ENCODE measurements around the gene RAI1.

The RAI1 gene

GRCh38 chr17:17811381-17812210 lies 130.3 kb downstream of the RAI1 start:
- no peaks in the 10 kb centered on the region for H3K9me3 ChIP-seq (ENCODE audit: control insufficient read depth, insufficient read depth, low read depth, low read length)
- peaks cover 0 to 68% of the 10 kb centered on the region in 2 experiments; a peak in 1 of 3 replicates for H3K36me3 ChIP-seq (ENCODE audit: control insufficient read depth in 2 of 2, insufficient read depth in 1 of 2, low read length in 2 of 2)
- H3K4me1 ChIP-seq (ENCODE audit: control insufficient read depth, insufficient read depth, low read length): peaks cover 6% of the 10 kb centered on the region
- ChIA-PET CTCF (interaction anchor here (0.6 to 3.5 kb wide), 29 partner anchors 9 to 1579 kb away, joined by 3 to 40 read pairs (median 4); partner anchors contain the start of gene SREBF1), POLR2A (interaction anchor here (0.7 to 2.0 kb wide), 6 partner anchors 24 to 170 kb away, joined by 3 to 6 read pairs (median 5); partner anchors contain the start of genes DRC3 and TOM1L2)
- no peak overlapping the region for H3K4me3 ChIP-seq (ENCODE audit: low read depth, low read length)
- peak overlapping the region; percentile 52 for H3K27ac ChIP-seq (ENCODE audit: extremely low read depth, low read depth, low read length)
- TF ChIP-seq ZNF692 (tag by site-specific recombination; IDR thresholded peaks at IDR 0.05): no peak
- peak; percentile 22; the same call in 1 of the 2 replicates for TF ChIP-seq SP2 (tag by site-specific recombination; IDR thresholded peaks at IDR 0.05)
- TF ChIP-seq ZNF302 (tag by site-specific recombination; IDR thresholded peaks at IDR 0.05; ENCODE audit: low read depth): no peak
- no peak for TF ChIP-seq ZNF514 (tag by site-specific recombination; IDR thresholded peaks at IDR 0.05)
- no peak for TF ChIP-seq MEIS1 (CRISPR knock-in tag; IDR thresholded peaks at IDR 0.05; ENCODE audit: borderline replicate concordance)
- TF ChIP-seq ZNF600 (tag by site-specific recombination; IDR thresholded peaks at IDR 0.05): peak; percentile 51; the same call in 1 of the 2 replicates
- TF ChIP-seq ZNF311 (tag by site-specific recombination; IDR thresholded peaks at IDR 0.05; ENCODE audit: borderline replicate concordance): no peak
- no peak for TF ChIP-seq ZNF121 (tag by site-specific recombination; IDR thresholded peaks at IDR 0.05)
- TF ChIP-seq SCRT2 (tag by site-specific recombination; IDR thresholded peaks at IDR 0.05): peak; percentile 93
- TF ChIP-seq ZNF184 (tag by site-specific recombination; IDR thresholded peaks at IDR 0.05): no peak
- peak; percentile 36; the same call in 1 of the 2 replicates for TF ChIP-seq ZNF341 (tag by site-specific recombination; IDR thresholded peaks at IDR 0.05; ENCODE audit: low read depth)
- TF ChIP-seq, protein P1, sequence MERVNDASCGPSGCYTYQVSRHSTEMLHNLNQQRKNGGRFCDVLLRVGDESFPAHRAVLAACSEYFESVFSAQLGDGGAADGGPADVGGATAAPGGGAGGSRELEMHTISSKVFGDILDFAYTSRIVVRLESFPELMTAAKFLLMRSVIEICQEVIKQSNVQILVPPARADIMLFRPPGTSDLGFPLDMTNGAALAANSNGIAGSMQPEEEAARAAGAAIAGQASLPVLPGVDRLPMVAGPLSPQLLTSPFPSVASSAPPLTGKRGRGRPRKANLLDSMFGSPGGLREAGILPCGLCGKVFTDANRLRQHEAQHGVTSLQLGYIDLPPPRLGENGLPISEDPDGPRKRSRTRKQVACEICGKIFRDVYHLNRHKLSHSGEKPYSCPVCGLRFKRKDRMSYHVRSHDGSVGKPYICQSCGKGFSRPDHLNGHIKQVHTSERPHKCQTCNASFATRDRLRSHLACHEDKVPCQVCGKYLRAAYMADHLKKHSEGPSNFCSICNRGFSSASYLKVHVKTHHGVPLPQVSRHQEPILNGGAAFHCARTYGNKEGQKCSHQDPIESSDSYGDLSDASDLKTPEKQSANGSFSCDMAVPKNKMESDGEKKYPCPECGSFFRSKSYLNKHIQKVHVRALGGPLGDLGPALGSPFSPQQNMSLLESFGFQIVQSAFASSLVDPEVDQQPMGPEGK (tag by site-specific recombination; IDR thresholded peaks at IDR 0.05): peak; percentile 80
- peak; percentile 70 for TF ChIP-seq ZBTB48 (tag by site-specific recombination; IDR thresholded peaks at IDR 0.05)
- no peak for TF ChIP-seq ZNF350 (tag by site-specific recombination; IDR thresholded peaks at IDR 0.05)
- TF ChIP-seq GLIS1 (tag by site-specific recombination; IDR thresholded peaks at IDR 0.05): peak; percentile 51; the same call in 1 of the 2 replicates
- peak; percentile 56 for TF ChIP-seq ZFHX2 (tag by site-specific recombination; conservative IDR thresholded peaks at IDR 0.05)
- TF ChIP-seq, protein P2, sequence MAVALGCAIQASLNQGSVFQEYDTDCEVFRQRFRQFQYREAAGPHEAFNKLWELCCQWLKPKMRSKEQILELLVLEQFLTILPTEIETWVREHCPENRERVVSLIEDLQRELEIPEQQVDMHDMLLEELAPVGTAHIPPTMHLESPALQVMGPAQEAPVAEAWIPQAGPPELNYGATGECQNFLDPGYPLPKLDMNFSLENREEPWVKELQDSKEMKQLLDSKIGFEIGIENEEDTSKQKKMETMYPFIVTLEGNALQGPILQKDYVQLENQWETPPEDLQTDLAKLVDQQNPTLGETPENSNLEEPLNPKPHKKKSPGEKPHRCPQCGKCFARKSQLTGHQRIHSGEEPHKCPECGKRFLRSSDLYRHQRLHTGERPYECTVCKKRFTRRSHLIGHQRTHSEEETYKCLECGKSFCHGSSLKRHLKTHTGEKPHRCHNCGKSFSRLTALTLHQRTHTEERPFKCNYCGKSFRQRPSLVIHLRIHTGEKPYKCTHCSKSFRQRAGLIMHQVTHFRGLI (tag by site-specific recombination; IDR thresholded peaks at IDR 0.05): 0 out of 2 replicates have a peak, but pooled peaks have one; percentile 55
- 0 out of 2 replicates have a peak, but pooled peaks have one; percentile 2 for TF ChIP-seq ZNF629 (tag by site-specific recombination; IDR thresholded peaks at IDR 0.05)
- TF ChIP-seq ZNF292 (tag by site-specific recombination; IDR thresholded peaks at IDR 0.05; ENCODE audit: borderline replicate concordance, low read depth): no peak
- peak; percentile 73 for TF ChIP-seq BCL11A (tag by site-specific recombination; IDR thresholded peaks at IDR 0.05; ENCODE audit: low read depth)
- peak; percentile 42 for TF ChIP-seq SP3 (tag by site-specific recombination; IDR thresholded peaks at IDR 0.05)
- no peak for TF ChIP-seq ZNF214 (tag by site-specific recombination; IDR thresholded peaks at IDR 0.05; ENCODE audit: borderline replicate concordance)
- peak; percentile 71 for TF ChIP-seq KLF1 (tag by site-specific recombination; IDR thresholded peaks at IDR 0.05)
- peak; percentile 16; the same call in 1 of the 2 replicates for TF ChIP-seq GLIS2 (tag by site-specific recombination; IDR thresholded peaks at IDR 0.05)
- peak; percentile 95 for TF ChIP-seq ZNF398 (tag by site-specific recombination; IDR thresholded peaks at IDR 0.05)
- no peak for TF ChIP-seq GLI2 (tag by site-specific recombination; IDR thresholded peaks at IDR 0.05; ENCODE audit: borderline replicate concordance, low read depth)
- TF ChIP-seq ZBTB20 (tag by site-specific recombination; IDR thresholded peaks at IDR 0.05): no peak
- peak; percentile 71 for TF ChIP-seq SCRT1 (tag by site-specific recombination; IDR thresholded peaks at IDR 0.05; ENCODE audit: borderline replicate concordance)
- TF ChIP-seq ZBTB17 (tag by site-specific recombination; IDR thresholded peaks at IDR 0.05): no peak
- TF ChIP-seq KLF8 (tag by site-specific recombination; IDR thresholded peaks at IDR 0.05): peak; percentile 65

Measured in HEK293 (cell line).